Trophoblast cell (in vitro differentiated cells and primary cell): ENCODE data around the gene MAP4K3.

Experiments
- DNase-seq, 2 donors: peaks; one replicate each; pipeline ENCODE4 v3.0.0-alpha.2; 2016
- H2AFZ ChIP-seq: 2 replicates; pipeline ENCODE4 v1.6.1; 2013; ENCODE audit warnings: low read length, moderate library complexity, mild to moderate bottlenecking; ENCODE audit not compliant: insufficient read depth, poor library complexity
- H2AK5ac ChIP-seq: 2 replicates; pipeline ENCODE4 v1.6.1; 2013; ENCODE audit warnings: mild to moderate bottlenecking, low read length
- H2BK120ac ChIP-seq: 2 replicates; pipeline ENCODE4 v1.6.1; 2013; ENCODE audit warnings: low read length, mild to moderate bottlenecking, moderate library complexity; ENCODE audit not compliant: insufficient read depth, poor library complexity
- H2BK12ac ChIP-seq: 2 replicates; pipeline ENCODE4 v1.6.1; 2013; ENCODE audit warnings: mild to moderate bottlenecking, low read length, moderate library complexity
- H2BK5ac ChIP-seq: 2 replicates; pipeline ENCODE4 v1.6.1; 2013; ENCODE audit warnings: low read length, low read depth, moderate library complexity, mild to moderate bottlenecking; ENCODE audit not compliant: poor library complexity
- H3K14ac ChIP-seq: 2 replicates; pipeline ENCODE4 v1.6.1; 2013; ENCODE audit warnings: mild to moderate bottlenecking, low read length
- H3K18ac ChIP-seq: 2 replicates; pipeline ENCODE4 v1.6.1; 2013; ENCODE audit warnings: mild to moderate bottlenecking, low read length
- H3K23ac ChIP-seq: 2 replicates; pipeline ENCODE4 v1.6.1; 2013; ENCODE audit warnings: low read length
- H3K27ac ChIP-seq: 2 replicates; pipeline ENCODE4 v1.5.1; 2013; ENCODE audit warnings: low read depth, mild to moderate bottlenecking, inconsistent platforms, low read length, moderate library complexity
- H3K27me3 ChIP-seq: 2 replicates; pipeline ENCODE4 v1.6.1; 2013; ENCODE audit warnings: inconsistent platforms, mild to moderate bottlenecking, low read length, moderate library complexity; ENCODE audit not compliant: insufficient read depth
- H3K36me3 ChIP-seq, 2 experiments: 1 replicate in 1 of 2; 2 replicates in 1 of 2; pipeline ENCODE4 v1.6.1; 2013; ENCODE audit warnings: low read length in 2 of 2, mild to moderate bottlenecking in 2 of 2, moderate library complexity in 1 of 2; ENCODE audit not compliant: insufficient read depth in 2 of 2, control insufficient read depth in 1 of 2
- H3K4ac ChIP-seq: 2 replicates; pipeline ENCODE4 v1.6.1; 2013; ENCODE audit warnings: low read depth, mild to moderate bottlenecking, low read length, moderate library complexity
- H3K4me1 ChIP-seq, 2 experiments: 1 replicate in 1 of 2; 2 replicates in 1 of 2; pipeline ENCODE4 v1.6.1; 2013; ENCODE audit warnings: low read length in 2 of 2, mild to moderate bottlenecking in 2 of 2, moderate library complexity in 1 of 2; ENCODE audit not compliant: insufficient read depth in 2 of 2, control insufficient read depth in 1 of 2
- H3K4me2 ChIP-seq: 2 replicates; pipeline ENCODE4 v1.6.1; 2013; ENCODE audit warnings: inconsistent platforms, mild to moderate bottlenecking, low read length, moderate library complexity
- H3K4me3 ChIP-seq: 2 replicates; pipeline ENCODE4 v1.5.1; 2013; ENCODE audit warnings: mild to moderate bottlenecking, low read depth, low read length, inconsistent platforms
- H3K79me1 ChIP-seq: one replicate; pipeline ENCODE4 v1.6.1; 2013; ENCODE audit warnings: low read length
- H3K79me2 ChIP-seq: 2 replicates; pipeline ENCODE4 v1.6.1; 2013; ENCODE audit warnings: low read length, mild to moderate bottlenecking; ENCODE audit not compliant: control insufficient read depth, insufficient read depth, poor library complexity
- H3K9ac ChIP-seq: 2 replicates; pipeline ENCODE4 v1.6.1; 2013; ENCODE audit warnings: mild to moderate bottlenecking, low read length
- H3K9me3 ChIP-seq: 2 replicates; pipeline ENCODE4 v1.6.1; 2013; ENCODE audit warnings: low read depth, mild to moderate bottlenecking, control low read depth, inconsistent platforms, low read length; ENCODE audit not compliant: insufficient read depth
- H4K12ac ChIP-seq: 2 replicates; pipeline ENCODE4 v1.6.1; 2013; ENCODE audit warnings: low read depth, mild to moderate bottlenecking, low read length, moderate library complexity
- H4K8ac ChIP-seq: 2 replicates; pipeline ENCODE4 v1.6.1; 2013; ENCODE audit warnings: low read depth, mild to moderate bottlenecking, low read length, moderate library complexity
- H4K91ac ChIP-seq: one replicate; pipeline ENCODE4 v1.6.1; 2013; ENCODE audit warnings: low read depth, mild to moderate bottlenecking, low read length, moderate library complexity
- WGBS: extraction: QIAGEN DNeasy Blood & Tissue Kit; methylation state at CpG from one replicate; pipeline ENCODE4 v1.1.7; 2013; ENCODE audit warnings: missing lambda C conversion rate; ENCODE audit not compliant: insufficient read length, insufficient coverage; ENCODE audit errors: extremely low coverage; 5-methylcytosine and 5-hydroxymethylcytosine counted together

The MAP4K3 gene

GRCh38 chr2:39476524-39476923 is 39.4 kb upstream of the MAP4K3 start:
- no peak overlapping the region for H3K9ac ChIP-seq
- H2AFZ ChIP-seq = no peak overlapping the region
- H3K79me2 ChIP-seq = no peaks in the 10 kb centered on the region
- H3K36me3 ChIP-seq = no peaks in the 10 kb centered on the region
- no peak overlapping the region for H2BK120ac ChIP-seq
- H2BK12ac ChIP-seq = no peak overlapping the region
- H3K27ac ChIP-seq = no peak overlapping the region
- no peak overlapping the region for H3K4me3 ChIP-seq
- H3K27me3 ChIP-seq = no peaks in the 10 kb centered on the region
- no peak overlapping the region for H2AK5ac ChIP-seq
- no peak overlapping the region for H3K18ac ChIP-seq
- no peak overlapping the region for H3K23ac ChIP-seq
- H2BK5ac ChIP-seq = no peak overlapping the region
- DNase-seq = no peak
- H3K4ac ChIP-seq = no peak overlapping the region
- no peak overlapping the region for H4K12ac ChIP-seq
- H3K4me2 ChIP-seq = no peak overlapping the region
- H3K9me3 ChIP-seq = no peaks in the 10 kb centered on the region
- no peak overlapping the region for H3K14ac ChIP-seq
- no CpG with 5 or more reads among the region's 4 CpGs for WGBS
- no peak overlapping the region for H4K91ac ChIP-seq
- H3K4me1 ChIP-seq = no peaks in the 10 kb centered on the region
- H4K8ac ChIP-seq = no peak overlapping the region
- peaks cover 1% of the 10 kb centered on the region for H3K79me1 ChIP-seq

GRCh38 chr2:39475006-39475405 is 37.9 kb upstream of the MAP4K3 start:
- Histone ChIP-seq H3K18ac (no peak overlapping the region), H3K14ac (no peak overlapping the region), H2BK12ac (no peak overlapping the region), H3K9ac (no peak overlapping the region), H3K4me2 (no peak overlapping the region), H3K9me3 (no peaks in the 10 kb centered on the region), H3K23ac (no peak overlapping the region), H3K27ac (no peak overlapping the region), H3K4ac (no peak overlapping the region), H2AK5ac (no peak overlapping the region), H2BK5ac (no peak overlapping the region), H4K12ac (no peak overlapping the region), H3K79me2 (no peaks in the 10 kb centered on the region), H2BK120ac (no peak overlapping the region), H3K36me3 (no peaks in the 10 kb centered on the region), H4K91ac (no peak overlapping the region), H3K79me1 (peaks cover 6% of the 10 kb centered on the region), H3K4me1 (peaks cover 0 to 5% of the 10 kb centered on the region in 2 experiments), H2AFZ (no peak overlapping the region), H3K4me3 (no peak overlapping the region), H4K8ac (no peak overlapping the region), H3K27me3 (no peaks in the 10 kb centered on the region)
- no peak for DNase-seq
- WGBS = no CpG with 5 or more reads among the region's 4 CpGs

GRCh38 chr2:39470580-39470979 is 33.5 kb upstream of the MAP4K3 start:
- Histone ChIP-seq H3K4me1 (peaks cover 10 to 26% of the 10 kb centered on the region in 2 experiments), H3K79me1 (peaks cover 24% of the 10 kb centered on the region), H3K9me3 (no peaks in the 10 kb centered on the region), H2AK5ac (peak overlapping the region; percentile 91), H3K4ac (no peak overlapping the region), H2AFZ (no peak overlapping the region), H2BK12ac (peak overlapping the region; percentile 98), H3K18ac (peak overlapping the region; percentile 71), H3K9ac (no peak overlapping the region), H2BK5ac (peak overlapping the region; percentile 56), H4K8ac (peak overlapping the region; percentile 60), H3K27me3 (no peaks in the 10 kb centered on the region), H3K14ac (peak overlapping the region; percentile 56), H3K4me2 (no peak overlapping the region), H4K91ac (peak overlapping the region; percentile 77), H3K79me2 (no peaks in the 10 kb centered on the region), H3K27ac (peak overlapping the region; percentile 64), H2BK120ac (peak overlapping the region; percentile 51), H3K23ac (no peak overlapping the region), H3K4me3 (no peak overlapping the region), H3K36me3 (no peaks in the 10 kb centered on the region), H4K12ac (no peak overlapping the region)
- WGBS = no CpG with 5 or more reads among the region's 3 CpGs
- no peak for DNase-seq

GRCh38 chr2:39469807-39470206 is 32.7 kb upstream of the MAP4K3 start:
- H3K4ac ChIP-seq = no peak overlapping the region
- H3K27ac ChIP-seq = peak overlapping the region; percentile 94
- peak overlapping the region; percentile 78 for H3K14ac ChIP-seq
- H3K18ac ChIP-seq = peak overlapping the region; percentile 76
- H2BK5ac ChIP-seq = peak overlapping the region; percentile 97
- H3K4me2 ChIP-seq = peak overlapping the region; percentile 44
- peak overlapping the region; percentile 75 for H2AK5ac ChIP-seq
- H2BK120ac ChIP-seq = peak overlapping the region; percentile 78
- H3K23ac ChIP-seq = no peak overlapping the region
- no CpG with 5 or more reads among the region's 3 CpGs for WGBS
- peak; percentile 94 to 96 for DNase-seq
- no peaks in the 10 kb centered on the region for H3K27me3 ChIP-seq
- peak overlapping the region; percentile 81 for H4K91ac ChIP-seq
- H2BK12ac ChIP-seq = peak overlapping the region; percentile 80
- H3K79me1 ChIP-seq = peaks cover 24% of the 10 kb centered on the region
- no peak overlapping the region for H3K9ac ChIP-seq
- H3K4me3 ChIP-seq = no peak overlapping the region
- no peak overlapping the region for H2AFZ ChIP-seq
- H3K9me3 ChIP-seq = no peaks in the 10 kb centered on the region
- peaks cover 10 to 26% of the 10 kb centered on the region in 2 experiments for H3K4me1 ChIP-seq
- H4K8ac ChIP-seq = peak overlapping the region; percentile 71
- H3K79me2 ChIP-seq = no peaks in the 10 kb centered on the region
- H4K12ac ChIP-seq = peak overlapping the region; percentile 51
- H3K36me3 ChIP-seq = no peaks in the 10 kb centered on the region
